Osteoblast (primary cell): ENCODE results near the gene CXCR5. TPM values are rescaled to one million over a fixed set of nuclear protein-coding genes. Genes with fewer than 3 reads are reported as not detected.

ENCODE experiments used
- DNase-seq: peaks from one replicate; pipeline ENCODE4 v3.0.0; 2011; ENCODE audit warnings: low spot score, mixed read lengths; ENCODE audit not compliant: insufficient read length; ENCODE audit errors: missing footprints
- H2AFZ ChIP-seq: 2 replicates; pipeline ENCODE4 v1.6.0; 2011; ENCODE audit warnings: mild to moderate bottlenecking, low read length
- H3K27ac ChIP-seq: 2 replicates; pipeline ENCODE4 v1.5.1; 2011; ENCODE audit warnings: mild to moderate bottlenecking, low read depth, low read length, moderate library complexity
- H3K27me3 ChIP-seq: 2 replicates; pipeline ENCODE4 v1.6.0; 2012; ENCODE audit warnings: mild to moderate bottlenecking, control low read depth, inconsistent platforms, low read length, moderate library complexity; ENCODE audit not compliant: insufficient read depth
- H3K36me3 ChIP-seq: 2 replicates; pipeline ENCODE4 v1.5.1; 2011; ENCODE audit warnings: mild to moderate bottlenecking, low read length, control low read depth, moderate library complexity; ENCODE audit not compliant: insufficient read depth
- H3K4me1 ChIP-seq: 2 replicates; pipeline ENCODE4 v1.5.1; 2011; ENCODE audit warnings: mild to moderate bottlenecking, low read length, control low read depth, moderate library complexity; ENCODE audit not compliant: insufficient read depth
- H3K4me2 ChIP-seq: 2 replicates; pipeline ENCODE4 v1.6.0; 2011; ENCODE audit warnings: mild to moderate bottlenecking, low read length; ENCODE audit not compliant: insufficient read depth
- H3K4me3 ChIP-seq: fragments of 200-600 bp; sonication (generic); 3 replicates; pipeline ENCODE4 v1.5.1; 2012; ENCODE audit warnings: mild to moderate bottlenecking, low read length, inconsistent platforms; ENCODE audit not compliant: insufficient read depth
- H3K79me2 ChIP-seq: 2 replicates; pipeline ENCODE4 v1.6.0; 2012; ENCODE audit warnings: mild to moderate bottlenecking, low read length, control low read depth, inconsistent platforms; ENCODE audit not compliant: insufficient read depth
- H3K9me3 ChIP-seq: 2 replicates; pipeline ENCODE4 v1.5.1; 2011; ENCODE audit warnings: low read depth, low read length, control low read depth
- H4K20me1 ChIP-seq: 2 replicates; pipeline ENCODE4 v1.6.0; 2012; ENCODE audit warnings: mild to moderate bottlenecking, low read length, control low read depth; ENCODE audit not compliant: insufficient read depth
- total RNA-seq: library from RNA; depleted of rRNA; stranded (reverse); fragments of >200 nt; gene quantifications from 2 replicates; pipeline ENCODE4 v1.2.3, GENCODE V29; 2012
- TF ChIP-seq, protein P1 (sequence below): IDR thresholded peaks from 2 replicates; pipeline ENCODE4 v1.5.1; 2011; ENCODE audit warnings: mild to moderate bottlenecking, low read depth, low read length, moderate library complexity; ENCODE audit errors: extremely low read depth

Gene CXCR5
- total RNA-seq, 1 donor, result not detected

DNA sequence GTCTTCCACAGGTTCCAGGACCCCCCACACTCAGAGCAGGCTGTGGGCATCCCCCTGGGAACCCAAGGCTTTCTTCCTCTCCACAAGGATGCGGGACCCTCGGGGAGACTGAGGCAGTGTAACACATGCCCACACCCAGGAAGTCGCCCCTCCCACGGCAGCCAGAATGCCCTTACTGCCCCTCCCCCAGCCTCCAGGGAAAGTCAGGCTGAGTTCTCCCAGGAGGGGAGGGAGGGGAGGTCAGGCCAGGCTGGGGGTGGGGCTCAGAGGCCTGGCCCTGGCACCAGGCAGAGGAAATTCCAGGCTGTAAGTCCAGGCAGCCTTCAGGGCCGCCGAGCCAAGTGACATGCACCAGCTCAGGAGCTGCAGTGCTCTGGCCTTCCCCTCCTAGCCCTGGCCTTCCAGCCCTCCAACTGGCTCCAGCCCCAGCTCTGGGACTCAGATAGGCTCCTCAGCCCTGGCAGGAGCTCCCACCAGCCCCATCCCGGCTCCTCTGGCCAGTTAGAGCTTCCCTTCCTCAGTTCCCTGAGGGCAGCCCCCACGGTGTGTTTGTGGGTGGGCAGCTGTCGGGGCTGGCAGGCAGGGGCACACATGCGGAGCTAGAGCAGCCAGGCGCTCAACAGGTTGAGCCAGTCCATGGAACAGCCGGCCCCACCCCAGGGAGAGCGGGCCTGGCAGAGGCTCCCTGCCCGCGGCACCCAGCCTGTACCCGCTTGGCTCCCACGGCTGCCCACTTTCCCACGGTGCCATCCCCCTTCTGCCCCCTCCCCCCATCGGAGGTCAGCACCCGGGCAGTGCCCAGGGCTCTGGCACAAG lies 38.4 kb downstream of the CXCR5 start:
- H3K4me2 ChIP-seq, result peak overlapping the region; percentile 97
- H3K4me3 ChIP-seq, result peak overlapping the region; percentile 99
- no peak overlapping the region for H2AFZ ChIP-seq
- peak; percentile 96 for DNase-seq
- no peaks in the 10 kb centered on the region for H3K27me3 ChIP-seq
- TF ChIP-seq, protein P1, sequence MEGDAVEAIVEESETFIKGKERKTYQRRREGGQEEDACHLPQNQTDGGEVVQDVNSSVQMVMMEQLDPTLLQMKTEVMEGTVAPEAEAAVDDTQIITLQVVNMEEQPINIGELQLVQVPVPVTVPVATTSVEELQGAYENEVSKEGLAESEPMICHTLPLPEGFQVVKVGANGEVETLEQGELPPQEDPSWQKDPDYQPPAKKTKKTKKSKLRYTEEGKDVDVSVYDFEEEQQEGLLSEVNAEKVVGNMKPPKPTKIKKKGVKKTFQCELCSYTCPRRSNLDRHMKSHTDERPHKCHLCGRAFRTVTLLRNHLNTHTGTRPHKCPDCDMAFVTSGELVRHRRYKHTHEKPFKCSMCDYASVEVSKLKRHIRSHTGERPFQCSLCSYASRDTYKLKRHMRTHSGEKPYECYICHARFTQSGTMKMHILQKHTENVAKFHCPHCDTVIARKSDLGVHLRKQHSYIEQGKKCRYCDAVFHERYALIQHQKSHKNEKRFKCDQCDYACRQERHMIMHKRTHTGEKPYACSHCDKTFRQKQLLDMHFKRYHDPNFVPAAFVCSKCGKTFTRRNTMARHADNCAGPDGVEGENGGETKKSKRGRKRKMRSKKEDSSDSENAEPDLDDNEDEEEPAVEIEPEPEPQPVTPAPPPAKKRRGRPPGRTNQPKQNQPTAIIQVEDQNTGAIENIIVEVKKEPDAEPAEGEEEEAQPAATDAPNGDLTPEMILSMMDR, result no peak
- H3K9me3 ChIP-seq, result no peaks in the 10 kb centered on the region
- H3K36me3 ChIP-seq, result no peaks in the 10 kb centered on the region
- peaks cover 77% of the 10 kb centered on the region for H3K79me2 ChIP-seq
- H3K4me1 ChIP-seq, result peaks cover 71% of the 10 kb centered on the region
- peaks cover 56% of the 10 kb centered on the region for H4K20me1 ChIP-seq
- H3K27ac ChIP-seq, result peak overlapping the region; percentile 92

DNA sequence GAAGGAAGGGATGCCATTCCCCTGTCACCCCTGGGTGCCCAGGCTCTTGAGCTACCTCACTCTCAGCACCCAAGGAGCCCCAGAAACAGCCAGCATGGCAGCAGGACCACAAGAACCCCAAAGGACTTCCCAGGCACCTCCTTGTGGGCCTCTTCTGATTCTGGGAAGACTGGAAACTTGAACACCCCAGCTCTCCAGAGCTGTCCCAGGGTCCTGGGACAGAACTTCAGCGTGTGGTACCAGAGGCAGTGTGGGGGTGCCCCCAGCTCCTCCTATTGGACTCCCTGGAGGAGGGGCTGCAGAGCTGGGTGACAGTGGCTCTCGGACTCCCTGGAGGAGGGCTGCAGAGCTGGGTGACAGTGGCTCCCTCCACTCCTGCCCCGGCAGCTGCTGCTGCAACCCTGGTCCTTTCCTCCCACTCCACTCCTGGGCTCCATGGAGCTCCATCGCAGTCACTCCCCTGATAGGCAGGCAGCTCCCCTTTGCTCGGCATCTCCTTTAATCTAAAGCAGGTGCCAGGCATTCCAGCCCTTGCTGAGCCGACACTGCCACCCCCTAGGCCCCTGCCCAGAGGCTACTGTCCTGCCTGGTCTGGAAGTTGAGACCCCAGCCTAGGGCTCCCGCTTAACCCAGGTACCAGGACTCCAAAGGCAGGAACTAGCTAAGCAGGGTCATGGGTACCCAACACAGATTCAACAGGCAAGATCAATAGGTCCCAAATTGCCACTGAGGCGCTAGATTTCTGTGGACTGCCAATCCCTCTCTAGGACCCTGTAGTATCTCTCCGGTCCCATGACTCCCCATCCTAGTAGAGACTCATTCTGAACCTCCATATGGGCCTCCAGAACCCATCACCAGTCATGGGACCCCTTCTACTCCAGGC lies 39.3 kb downstream of the CXCR5 start:
- Histone ChIP-seq H3K27ac (peak overlapping the region; percentile 92), H3K27me3 (no peaks in the 10 kb centered on the region), H3K4me2 (peak overlapping the region; percentile 97), H3K9me3 (no peaks in the 10 kb centered on the region), H3K4me3 (peak overlapping the region; percentile 99), H2AFZ (no peak overlapping the region), H3K36me3 (no peaks in the 10 kb centered on the region), H3K79me2 (peaks cover 71% of the 10 kb centered on the region), H3K4me1 (peaks cover 68% of the 10 kb centered on the region), H4K20me1 (peaks cover 52% of the 10 kb centered on the region)
- peak; percentile 57 for DNase-seq
- TF ChIP-seq, protein P1, result no peak

DNA sequence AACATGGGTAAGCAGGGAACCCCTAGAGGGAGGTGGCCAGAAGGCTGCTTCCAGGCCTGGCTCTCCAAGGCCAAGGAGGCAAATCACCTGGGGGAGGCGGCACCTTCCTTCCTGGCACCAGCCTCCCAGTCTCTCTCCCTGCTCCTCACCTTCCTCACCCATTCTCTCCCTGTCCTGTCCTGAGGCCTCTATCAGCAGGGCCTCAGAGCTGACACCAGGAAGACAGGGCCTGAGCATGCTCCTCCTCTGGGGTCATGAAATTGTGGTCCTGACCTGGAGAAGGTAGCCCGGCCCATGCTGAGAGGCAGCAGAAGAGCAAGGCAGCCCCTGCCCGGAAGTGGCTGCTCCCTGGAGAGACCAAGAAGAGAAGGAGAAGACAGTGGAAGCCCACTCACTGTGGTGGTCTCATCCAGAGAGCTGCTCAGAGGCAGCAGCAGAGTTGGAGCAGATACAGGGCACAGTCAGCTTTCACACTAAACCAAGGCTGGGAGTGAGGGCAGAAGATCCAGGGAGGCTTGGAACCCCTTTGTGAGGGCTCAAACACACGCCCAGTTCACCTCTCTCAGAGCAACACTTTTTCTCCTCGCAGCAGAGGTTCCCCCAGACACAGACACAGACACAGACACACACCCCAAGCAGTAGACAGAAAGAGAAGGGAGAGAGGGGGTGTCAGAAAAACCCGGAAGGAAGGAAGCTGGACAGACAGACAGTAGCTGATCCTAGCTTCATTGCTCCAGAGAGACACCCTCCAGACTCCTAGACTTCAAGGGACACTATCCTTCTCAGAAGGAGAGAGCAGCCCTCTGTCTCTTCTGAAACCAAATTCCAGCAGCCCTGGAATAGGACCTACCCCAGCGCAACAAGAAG lies 40.3 kb downstream of the CXCR5 start:
- Histone ChIP-seq H3K4me1 (peaks cover 64% of the 10 kb centered on the region), H3K9me3 (no peaks in the 10 kb centered on the region), H2AFZ (no peak overlapping the region), H4K20me1 (peaks cover 52% of the 10 kb centered on the region), H3K4me3 (peak overlapping the region; percentile 99), H3K36me3 (no peaks in the 10 kb centered on the region), H3K79me2 (peaks cover 64% of the 10 kb centered on the region), H3K27me3 (no peaks in the 10 kb centered on the region), H3K27ac (peak overlapping the region; percentile 92), H3K4me2 (peak overlapping the region; percentile 97)
- DNase-seq, result peak; percentile 90
- TF ChIP-seq, protein P1, result no peak
